ENCODE measurements around the gene ZNF519.

DNA sequence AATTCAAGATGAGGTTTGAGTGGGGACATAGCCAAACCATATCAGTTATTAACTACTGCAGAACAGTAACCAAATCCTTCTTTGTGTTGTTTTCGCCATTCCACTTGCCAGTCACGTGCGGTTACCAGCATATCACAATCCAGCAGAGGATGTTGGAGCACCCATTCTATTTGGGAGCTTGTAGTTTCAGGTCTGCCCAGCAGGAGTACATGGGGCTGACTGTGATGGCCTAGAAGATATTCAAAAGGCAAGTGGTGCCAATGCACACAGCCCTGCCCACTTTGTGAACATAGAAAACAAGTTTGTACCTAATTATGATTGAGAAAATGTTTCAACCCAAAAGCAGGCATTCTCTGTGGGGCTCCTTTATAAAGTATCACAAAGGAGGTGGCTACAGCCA lies 57.0 kb downstream of the ZNF519 start:
- TF ChIP-seq POLR2A (IDR thresholded peaks at IDR 0.05; ENCODE audit: low read length) (no peak), GATA1 (IDR thresholded peaks at IDR 0.05; ENCODE audit: low read depth, low read length) (no peak)
